HepG2 (cell line): Measurements from ENCODE around the gene TMSB15C. TPM values are rescaled to one million over a fixed set of nuclear protein-coding genes. Genes with fewer than 3 reads are reported as not detected.

Source experiments
- ATAC-seq: fragments of 200-7000 bp; cut with Tn5 transposase; 3 replicates; pipeline ENCODE4 v1.9.1; 2020; ENCODE audit warnings: mild to moderate bottlenecking, moderate library complexity
- BruUV-seq: library from RNA; stranded (reverse); fragments of 400-500 nt; replicated peaks from 2 replicates; lab custom pipeline; 2021; lab: Mats Ljungman, UMichigan
- CTCF ChIA-PET: fragments of 300-600 bp; formaldehyde crosslinking; extraction: SDS; loops from one replicate; lab custom pipeline; 2021; ENCODE audit warnings: low total read pairs, inconsistent platforms, low intra/inter-chr PET ratio; lab: Yijun Ruan, JAX
- POLR2A ChIA-PET: fragments of 350-600 bp; sonication (Branson Sonifier 250); formaldehyde crosslinking; loops from one replicate; lab custom pipeline; 2020; ENCODE audit warnings: antibody characterized with exemption, inconsistent platforms; lab: Yijun Ruan, JAX
- DNase-seq: peaks from one replicate; pipeline ENCODE4 v3.0.0-alpha.2; 2015; ENCODE audit warnings: low spot score
- FAIRE-seq: peaks from 3 replicates; lab custom pipeline; 2011; peaks lifted over from hg19 to GRCh38; lab: Jason Lieb, UNC
- H2AFZ ChIP-seq: one replicate; pipeline ENCODE4 v1.6.1; 2011; ENCODE audit warnings: low read length, inconsistent platforms
- H3K27ac ChIP-seq: fragments of 300-600 bp; 3 replicates; pipeline ENCODE4 v1.8.0; 2011; ENCODE audit warnings: mixed run types, mild to moderate bottlenecking, mixed read lengths, low read length, inconsistent platforms; ENCODE audit not compliant: insufficient read depth; ENCODE audit errors: extremely low read length
- H3K27me3 ChIP-seq, 2 experiments: fragments of 200-600 bp in 1 of 2; 2 replicates in 1 of 2; 3 replicates in 1 of 2; pipeline versions ENCODE4 v1.6.0 to v1.8.0; 2011; ENCODE audit warnings: low read length in 2 of 2, mild to moderate bottlenecking in 2 of 2, moderate library complexity in 2 of 2, inconsistent platforms in 1 of 2; ENCODE audit not compliant: insufficient read depth in 2 of 2, control insufficient read depth in 1 of 2
- H3K36me3 ChIP-seq, 2 experiments: fragments of 200-600 bp in 1 of 2; replicated peaks in 1 of 2; 2 replicates in 1 of 2; 3 replicates in 1 of 2; pipeline versions ENCODE4 v1.5.1 to v1.8.0; 2011; ENCODE audit warnings: low read length in 2 of 2, inconsistent platforms in 1 of 2; ENCODE audit not compliant: insufficient read depth in 2 of 2, control insufficient read depth in 1 of 2
- H3K4me1 ChIP-seq: 2 replicates; pipeline ENCODE4 v1.5.1; 2012; ENCODE audit warnings: low read length, inconsistent platforms; ENCODE audit not compliant: insufficient read depth
- H3K4me2 ChIP-seq: 2 replicates; pipeline ENCODE4 v1.6.0; 2011; ENCODE audit warnings: low read depth, low read length, inconsistent platforms
- H3K4me3 ChIP-seq, 3 experiments: fragments of 200-600 bp in 1 of 3; sonication (generic), shearing (Covaris generic) in 1 of 3; replicated peaks in 1 of 3; 2 replicates each; pipeline ENCODE4 v1.5.1; 2011 to 2016; ENCODE audit warnings: low read length in 3 of 3, inconsistent platforms in 2 of 3, low read depth in 2 of 3, mild to moderate bottlenecking in 2 of 3, control low read depth in 1 of 3, mixed read lengths in 1 of 3; ENCODE audit not compliant: insufficient read depth in 1 of 3
- H3K79me2 ChIP-seq: one replicate; pipeline ENCODE4 v1.6.1; 2011; ENCODE audit warnings: low read length, inconsistent platforms; ENCODE audit not compliant: insufficient read depth
- H3K9ac ChIP-seq: 2 replicates; pipeline ENCODE4 v1.6.0; 2011; ENCODE audit warnings: mild to moderate bottlenecking, low read depth, low read length, inconsistent platforms; ENCODE audit not compliant: insufficient read depth
- H3K9me3 ChIP-seq: 2 replicates; pipeline ENCODE4 v1.5.1; 2012; ENCODE audit warnings: mild to moderate bottlenecking, low read length
- H4K20me1 ChIP-seq: 2 replicates; pipeline ENCODE4 v1.6.0; 2011; ENCODE audit warnings: inconsistent platforms, mild to moderate bottlenecking, low read length, moderate library complexity; ENCODE audit not compliant: insufficient read depth
- ARNT ChIP-seq: fragments of 450-650 bp; IDR thresholded peaks from 2 replicates; pipeline ENCODE4 v1.6.1; 2017
- ARNTL ChIP-seq: sonication (generic); formaldehyde crosslinking; IDR thresholded peaks from 2 replicates; pipeline ENCODE4 v1.4.0; 2020; ENCODE audit warnings: mild to moderate bottlenecking, missing genetic modification reagents
- JUND ChIP-seq: sonication (generic); formaldehyde crosslinking; IDR thresholded peaks from 2 replicates; pipeline ENCODE4 v1.8.0; 2022; ENCODE audit warnings: mild to moderate bottlenecking, missing genetic modification reagents
- KLF12 ChIP-seq: sonication (generic); formaldehyde crosslinking; IDR thresholded peaks from 2 replicates; pipeline ENCODE4 v1.4.0; 2020; ENCODE audit warnings: missing genetic modification reagents, borderline replicate concordance
- MEF2D ChIP-seq: sonication (generic); formaldehyde crosslinking; IDR thresholded peaks from 2 replicates; pipeline ENCODE4 v1.5.1; 2020; ENCODE audit warnings: mild to moderate bottlenecking, missing genetic modification reagents
- NPAS2 ChIP-seq: sonication (generic); formaldehyde crosslinking; IDR thresholded peaks from 2 replicates; pipeline ENCODE4 v1.8.0; 2022; ENCODE audit warnings: mild to moderate bottlenecking, missing genetic modification reagents, borderline replicate concordance
- RARA ChIP-seq: IDR thresholded peaks from 2 replicates; pipeline ENCODE4 v1.6.1; 2016; ENCODE audit warnings: missing genetic modification reagents, missing compliant biosample characterization
- ZFP62 ChIP-seq: sonication (generic); formaldehyde crosslinking; IDR thresholded peaks from 2 replicates; pipeline ENCODE4 v1.4.0; 2020; ENCODE audit warnings: missing genetic modification reagents
- ZNF263 ChIP-seq: sonication (generic); formaldehyde crosslinking; IDR thresholded peaks from 2 replicates; pipeline ENCODE4 v1.4.0; 2020; ENCODE audit warnings: missing genetic modification reagents
- ZNF891 ChIP-seq: sonication (generic); formaldehyde crosslinking; IDR thresholded peaks from 2 replicates; pipeline ENCODE4 v1.5.0; 2020; ENCODE audit warnings: mild to moderate bottlenecking, missing genetic modification reagents
- WGBS: methylation state at CpG from one replicate; pipeline ENCODE4 v1.1.6; 2017; ENCODE audit warnings: low lambda C conversion rate; 5-methylcytosine and 5-hydroxymethylcytosine counted together
- in situ Hi-C: cut with HindIII; loops from 2 replicates; pipeline ENCODE4 v1.10.0; 2017; ENCODE audit warnings: low pct_unique_long_range_greater_than_20kb; ENCODE audit not compliant: extremely low pct_ligation_motif_present
- intact Hi-C: fragments of 100-400 bp; cut with micrococcal nuclease; formaldehyde crosslinking; loops from one replicate; pipeline ENCODE4 v1.10.0; 2022; ENCODE audit not compliant: unreplicated experiment
- polyA plus RNA-seq, 8 experiments: library from polyadenylated mRNA; depleted of rRNA in 3 of 8; stranded (reverse) in 7 of 8; unstranded in 1 of 8; fragments of >200 nt; fragmentation: Illumina TruSeq in 4 of 8; extraction: Trizol in 4 of 8; gene quantifications; 2 replicates each; pipeline versions ENCODE4 v1.2.1 to v1.2.3, GENCODE V29; 2011 to 2016; ENCODE audit warnings: low read depth in 4 of 8, missing spikeins in 1 of 8, mixed read lengths in 1 of 8; ENCODE audit not compliant: insufficient read depth in 1 of 8
- total RNA-seq, 5 experiments: library from RNA; depleted of rRNA; stranded (reverse); fragments of >200 nt; fragmentation: Illumina TruSeq; extraction: Trizol; gene quantifications; 2 replicates each; pipeline ENCODE4 v1.2.3, GENCODE V29; 2016; ENCODE audit warnings: low read depth in 1 of 5
- TF ChIP-seq, protein P1 (sequence below): sonication (generic); formaldehyde crosslinking; IDR thresholded peaks from 2 replicates; pipeline ENCODE4 v1.8.0; 2022; ENCODE audit warnings: mild to moderate bottlenecking, missing genetic modification reagents, moderate library complexity
- TF ChIP-seq, protein P2 (sequence below): sonication (generic); formaldehyde crosslinking; IDR thresholded peaks from 2 replicates; pipeline ENCODE4 v1.4.0; 2020; ENCODE audit warnings: mild to moderate bottlenecking, missing genetic modification reagents
- TF ChIP-seq, protein P3 (sequence below): sonication (generic); formaldehyde crosslinking; IDR thresholded peaks from 2 replicates; pipeline ENCODE4 v1.4.0; 2020; ENCODE audit warnings: missing genetic modification reagents, mild to moderate bottlenecking, borderline replicate concordance

Gene TMSB15C
- total and polyA plus RNA-seq, 2 of the 13 experiments (the other 11 are each of a cell fraction or from before 2014, with no cell fraction given), result not detected

DNA sequence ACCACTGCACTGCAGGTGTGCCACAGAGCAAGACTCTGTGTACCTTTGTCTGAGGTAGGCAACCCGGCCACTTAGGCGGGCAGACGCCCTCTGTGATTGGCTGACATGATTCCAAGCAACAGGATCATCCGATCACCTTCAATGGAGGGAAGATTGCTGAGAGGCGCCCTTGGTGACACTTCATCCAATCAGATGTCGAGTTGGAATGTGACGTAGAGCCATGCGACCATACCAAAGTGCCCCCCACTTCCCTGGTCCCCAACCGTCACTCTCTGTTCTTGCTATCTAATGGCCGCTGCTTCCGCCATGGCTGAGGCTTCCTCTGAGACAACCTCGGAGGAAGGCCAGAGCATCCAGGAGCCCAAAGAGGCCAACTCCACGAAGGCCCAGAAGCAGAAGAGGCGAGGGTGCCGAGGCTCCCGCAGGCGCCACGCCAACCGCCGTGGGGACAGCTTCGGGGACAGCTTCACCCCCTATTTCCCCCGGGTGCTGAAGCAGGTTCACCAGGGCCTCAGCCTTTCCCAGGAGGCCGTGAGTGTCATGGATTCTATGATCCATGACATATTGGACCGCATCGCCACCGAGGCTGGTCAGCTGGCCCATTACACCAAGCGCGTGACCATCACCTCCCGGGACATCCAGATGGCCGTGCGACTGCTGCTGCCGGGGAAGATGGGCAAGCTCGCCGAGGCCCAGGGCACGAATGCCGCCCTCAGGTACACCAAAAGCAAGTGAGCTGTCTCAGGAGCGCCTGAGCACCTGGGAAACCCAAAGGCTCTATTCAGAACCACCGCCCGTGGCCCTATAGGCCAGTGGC, 36.1 kb downstream of the TMSB15C start, which contains the start of gene H2BW2:
Gene H2BW2, plus strand, starts transcription at position 268 of the 817 bp plus-strand sequence. Its CDS starts 39 bp downstream, at position 307.
- H3K4me3 ChIP-seq, result no peak within 1 kb of the TSS
- DNase-seq, result no peak
- no peak for FAIRE-seq
- no peak for ATAC-seq
- WGBS, result 55% methylated on average over 4 of the region's 39 CpGs
- no peaks in the 10 kb centered on the region for H3K36me3 ChIP-seq
- no peak within 1 kb of the TSS for H3K4me2 ChIP-seq
- no TSS peak for BruUV-seq
- H2AFZ ChIP-seq, result no peak within 1 kb of the TSS
- no peaks in the 10 kb centered on the region for H3K27me3 ChIP-seq
- H3K9ac ChIP-seq, result no peak within 1 kb of the TSS
- in situ Hi-C loops (no loop called here), intact Hi-C loops (no loop called here)
- no peaks in the 10 kb centered on the region for H3K4me1 ChIP-seq
- H3K27ac ChIP-seq, result no peak within 1 kb of the TSS
- H4K20me1 ChIP-seq, result no peaks in the 10 kb centered on the region
- no peaks in the 10 kb centered on the region for H3K9me3 ChIP-seq
- no peaks in the 10 kb centered on the region for H3K79me2 ChIP-seq
- CTCF ChIA-PET, result no interaction called here
- POLR2A ChIA-PET, result no interaction called here
- TF ChIP-seq, protein P1, sequence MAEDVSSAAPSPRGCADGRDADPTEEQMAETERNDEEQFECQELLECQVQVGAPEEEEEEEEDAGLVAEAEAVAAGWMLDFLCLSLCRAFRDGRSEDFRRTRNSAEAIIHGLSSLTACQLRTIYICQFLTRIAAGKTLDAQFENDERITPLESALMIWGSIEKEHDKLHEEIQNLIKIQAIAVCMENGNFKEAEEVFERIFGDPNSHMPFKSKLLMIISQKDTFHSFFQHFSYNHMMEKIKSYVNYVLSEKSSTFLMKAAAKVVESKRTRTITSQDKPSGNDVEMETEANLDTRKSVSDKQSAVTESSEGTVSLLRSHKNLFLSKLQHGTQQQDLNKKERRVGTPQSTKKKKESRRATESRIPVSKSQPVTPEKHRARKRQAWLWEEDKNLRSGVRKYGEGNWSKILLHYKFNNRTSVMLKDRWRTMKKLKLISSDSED (CRISPR knock-in tag), result no peak
- TF ChIP-seq, protein P2, sequence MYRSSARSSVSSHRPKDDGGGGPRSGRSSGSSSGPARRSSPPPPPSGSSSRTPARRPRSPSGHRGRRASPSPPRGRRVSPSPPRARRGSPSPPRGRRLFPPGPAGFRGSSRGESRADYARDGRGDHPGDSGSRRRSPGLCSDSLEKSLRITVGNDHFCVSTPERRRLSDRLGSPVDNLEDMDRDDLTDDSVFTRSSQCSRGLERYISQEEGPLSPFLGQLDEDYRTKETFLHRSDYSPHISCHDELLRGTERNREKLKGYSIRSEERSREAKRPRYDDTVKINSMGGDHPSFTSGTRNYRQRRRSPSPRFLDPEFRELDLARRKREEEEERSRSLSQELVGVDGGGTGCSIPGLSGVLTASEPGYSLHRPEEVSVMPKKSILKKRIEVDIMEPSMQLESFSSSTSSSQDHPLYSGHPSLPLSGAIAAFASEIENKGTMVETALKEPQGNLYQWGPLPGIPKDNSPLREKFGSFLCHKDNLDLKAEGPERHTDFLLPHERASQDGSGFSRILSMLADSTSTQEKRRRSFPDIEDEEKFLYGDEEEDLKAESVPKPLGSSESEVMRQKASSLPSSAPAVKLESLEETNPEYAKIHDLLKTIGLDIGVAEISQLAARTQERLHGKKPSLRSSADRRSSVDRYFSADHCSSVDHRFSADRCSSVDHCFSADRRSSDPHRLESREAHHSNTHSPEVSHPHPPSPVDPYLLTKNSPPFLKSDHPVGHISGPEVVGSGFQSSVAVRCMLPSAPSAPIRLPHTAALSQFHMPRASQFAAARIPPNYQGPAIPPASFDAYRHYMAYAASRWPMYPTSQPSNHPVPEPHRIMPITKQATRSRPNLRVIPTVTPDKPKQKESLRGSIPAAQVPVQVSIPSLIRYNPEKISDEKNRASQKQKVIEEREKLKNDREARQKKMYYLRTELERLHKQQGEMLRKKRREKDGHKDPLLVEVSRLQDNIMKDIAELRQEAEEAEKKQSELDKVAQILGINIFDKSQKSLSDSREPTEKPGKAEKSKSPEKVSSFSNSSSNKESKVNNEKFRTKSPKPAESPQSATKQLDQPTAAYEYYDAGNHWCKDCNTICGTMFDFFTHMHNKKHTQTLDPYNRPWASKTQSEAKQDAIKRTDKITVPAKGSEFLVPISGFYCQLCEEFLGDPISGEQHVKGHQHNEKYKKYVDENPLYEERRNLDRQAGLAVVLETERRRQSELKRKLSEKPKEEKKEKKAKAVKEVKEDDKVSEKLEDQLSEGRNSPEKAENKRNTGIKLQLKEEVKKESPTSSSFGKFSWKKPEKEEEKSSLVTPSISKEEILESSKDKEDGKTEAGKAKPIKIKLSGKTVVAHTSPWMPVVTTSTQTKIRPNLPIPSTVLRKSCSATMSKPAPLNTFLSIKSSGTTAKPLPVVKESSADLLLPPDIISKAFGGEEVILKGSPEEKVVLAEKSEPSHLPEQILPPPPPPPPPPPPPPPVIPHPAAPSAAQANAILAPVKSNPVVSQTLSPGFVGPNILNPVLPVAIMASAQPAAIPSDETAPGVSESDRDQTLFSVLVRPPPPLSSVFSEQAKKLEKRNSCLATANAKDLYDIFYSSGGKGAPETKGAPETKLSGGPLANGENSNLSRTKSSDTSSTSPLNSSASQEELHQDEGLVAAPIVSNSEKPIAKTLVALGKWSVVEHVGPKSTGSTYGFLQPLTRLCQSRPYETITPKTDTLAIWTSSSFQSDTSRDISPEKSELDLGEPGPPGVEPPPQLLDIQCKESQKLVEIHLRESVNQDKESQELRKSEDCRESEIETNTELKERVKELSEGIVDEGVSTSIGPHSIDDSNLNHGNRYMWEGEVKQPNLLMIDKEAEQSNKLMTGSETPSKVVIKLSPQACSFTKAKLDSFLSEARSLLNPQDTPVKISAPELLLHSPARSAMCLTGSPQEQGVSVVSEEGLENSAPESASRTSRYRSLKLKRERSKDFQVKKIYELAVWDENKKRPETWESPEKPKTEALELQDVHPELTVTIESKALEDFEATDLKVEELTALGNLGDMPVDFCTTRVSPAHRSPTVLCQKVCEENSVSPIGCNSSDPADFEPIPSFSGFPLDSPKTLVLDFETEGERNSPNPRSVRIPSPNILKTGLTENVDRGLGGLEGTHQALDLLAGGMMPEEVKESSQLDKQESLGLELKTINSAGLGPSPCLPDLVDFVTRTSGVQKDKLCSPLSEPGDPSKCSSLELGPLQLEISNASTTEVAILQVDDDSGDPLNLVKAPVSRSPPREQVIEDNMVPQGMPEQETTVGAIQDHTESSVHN (CRISPR knock-in tag), result no peak
- TF ChIP-seq ARNTL (CRISPR knock-in tag), result no peak
- no peak for TF ChIP-seq ZFP62
- TF ChIP-seq RARA (CRISPR knock-in tag), result no peak
- TF ChIP-seq, protein P3, sequence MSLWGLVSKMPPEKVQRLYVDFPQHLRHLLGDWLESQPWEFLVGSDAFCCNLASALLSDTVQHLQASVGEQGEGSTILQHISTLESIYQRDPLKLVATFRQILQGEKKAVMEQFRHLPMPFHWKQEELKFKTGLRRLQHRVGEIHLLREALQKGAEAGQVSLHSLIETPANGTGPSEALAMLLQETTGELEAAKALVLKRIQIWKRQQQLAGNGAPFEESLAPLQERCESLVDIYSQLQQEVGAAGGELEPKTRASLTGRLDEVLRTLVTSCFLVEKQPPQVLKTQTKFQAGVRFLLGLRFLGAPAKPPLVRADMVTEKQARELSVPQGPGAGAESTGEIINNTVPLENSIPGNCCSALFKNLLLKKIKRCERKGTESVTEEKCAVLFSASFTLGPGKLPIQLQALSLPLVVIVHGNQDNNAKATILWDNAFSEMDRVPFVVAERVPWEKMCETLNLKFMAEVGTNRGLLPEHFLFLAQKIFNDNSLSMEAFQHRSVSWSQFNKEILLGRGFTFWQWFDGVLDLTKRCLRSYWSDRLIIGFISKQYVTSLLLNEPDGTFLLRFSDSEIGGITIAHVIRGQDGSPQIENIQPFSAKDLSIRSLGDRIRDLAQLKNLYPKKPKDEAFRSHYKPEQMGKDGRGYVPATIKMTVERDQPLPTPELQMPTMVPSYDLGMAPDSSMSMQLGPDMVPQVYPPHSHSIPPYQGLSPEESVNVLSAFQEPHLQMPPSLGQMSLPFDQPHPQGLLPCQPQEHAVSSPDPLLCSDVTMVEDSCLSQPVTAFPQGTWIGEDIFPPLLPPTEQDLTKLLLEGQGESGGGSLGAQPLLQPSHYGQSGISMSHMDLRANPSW (CRISPR knock-in tag), result no peak
- TF ChIP-seq JUND (CRISPR knock-in tag), result no peak
- TF ChIP-seq NPAS2 (CRISPR knock-in tag), result no peak
- TF ChIP-seq ZNF263 (CRISPR knock-in tag), result no peak
- no peak for TF ChIP-seq ZNF891
- no peak for TF ChIP-seq MEF2D (CRISPR knock-in tag)
- no peak for TF ChIP-seq ARNT
- TF ChIP-seq KLF12 (CRISPR knock-in tag), result no peak
